ENCODE data around the gene HSPB6.
"Not testable (repeated sequence)": the region's sequence is repeated elsewhere in the genome, so short reads cannot be mapped to it uniquely, and the experiment has no call there.

HSPB6 gene

DNA sequence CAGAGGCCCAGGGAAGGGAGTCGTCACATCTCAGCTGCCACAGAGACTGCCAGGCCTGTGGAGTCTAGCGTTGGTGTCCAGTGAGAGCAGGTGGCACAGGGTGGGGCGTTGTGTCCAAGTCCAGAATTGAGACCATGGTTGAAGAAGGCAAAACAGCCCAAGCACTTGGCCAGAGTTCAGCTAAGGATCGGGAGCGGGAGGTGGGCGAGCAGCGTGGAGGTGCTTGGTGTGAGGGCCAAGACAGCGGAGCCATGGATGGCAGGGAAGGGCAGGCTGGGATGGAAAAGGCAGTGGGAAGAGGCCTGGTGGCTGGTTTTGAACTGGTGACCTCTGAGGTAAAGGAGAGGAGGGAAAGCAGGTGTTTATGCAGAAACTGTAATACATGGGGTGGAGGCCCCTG lies 22.6 kb downstream of the HSPB6 start:
- Mint-ChIP-seq H3K4me3 (no peak overlapping the region), H3K27ac (no peak overlapping the region), H3K27me3 (no peaks in the 10 kb centered on the region), H3K9me3 (no peaks in the 10 kb centered on the region), H3K36me3 (peaks cover 13% of the 10 kb centered on the region), H3K4me1 (peaks cover 30% of the 10 kb centered on the region)

DNA sequence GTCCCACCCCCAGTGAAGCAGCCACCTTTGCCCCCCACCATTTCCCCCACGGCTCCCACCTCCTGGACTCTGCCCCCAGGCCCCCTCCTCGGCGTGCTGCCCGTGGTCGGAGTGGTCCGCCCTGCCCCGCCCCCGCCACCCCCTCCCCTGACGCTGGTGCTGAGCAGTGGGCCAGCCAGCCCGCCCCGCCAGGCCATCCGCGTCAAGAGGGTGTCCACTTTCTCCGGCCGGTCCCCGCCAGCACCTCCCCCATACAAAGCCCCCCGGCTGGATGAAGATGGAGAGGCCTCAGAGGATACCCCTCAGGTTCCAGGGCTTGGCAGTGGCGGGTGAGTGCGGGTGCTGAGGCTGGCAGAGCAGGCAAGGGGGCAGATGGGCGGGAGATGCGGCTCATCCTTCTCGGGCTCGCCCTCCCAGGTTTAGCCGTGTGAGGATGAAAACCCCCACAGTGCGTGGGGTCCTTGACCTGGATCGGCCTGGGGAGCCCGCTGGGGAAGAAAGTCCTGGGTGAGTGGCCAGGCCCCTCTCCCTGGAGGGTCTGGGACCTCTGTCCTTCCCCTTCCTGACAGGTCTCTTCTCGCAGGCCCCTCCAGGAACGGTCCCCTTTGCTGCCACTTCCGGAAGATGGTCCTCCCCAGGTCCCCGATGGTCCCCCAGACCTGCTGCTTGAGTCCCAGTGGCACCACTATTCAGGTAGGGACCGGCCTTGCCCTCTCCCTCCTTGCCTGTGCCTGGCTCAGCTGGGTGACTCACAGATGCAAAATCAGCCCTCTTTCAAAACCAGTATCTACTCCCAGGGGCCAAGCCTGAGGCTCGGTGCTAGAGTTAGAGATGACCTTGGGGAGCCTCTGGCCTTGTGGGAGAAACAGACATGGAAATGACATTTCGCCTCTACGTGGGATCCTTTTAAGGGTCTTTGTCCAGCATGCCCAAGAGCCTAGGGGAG lies 23.4 kb downstream of the HSPB6 start:
- Mint-ChIP-seq H3K4me1 (peaks cover 27% of the 10 kb centered on the region), H3K4me3 (no peak overlapping the region), H3K27me3 (no peaks in the 10 kb centered on the region), H3K27ac (no peak overlapping the region), H3K36me3 (peaks cover 13% of the 10 kb centered on the region), H3K9me3 (no peaks in the 10 kb centered on the region)

- Mint-ChIP-seq H3K27ac (no peak overlapping the region), H3K9me3 (no peaks in the 10 kb centered on the region), H3K4me1 (peaks cover 26% of the 10 kb centered on the region), H3K4me3 (no peak overlapping the region), H3K27me3 (no peaks in the 10 kb centered on the region), H3K36me3 (peaks cover 15% of the 10 kb centered on the region)
Measured at GRCh38 chr19:35732540-35733179, 24.2 kb downstream of the HSPB6 start.

DNA sequence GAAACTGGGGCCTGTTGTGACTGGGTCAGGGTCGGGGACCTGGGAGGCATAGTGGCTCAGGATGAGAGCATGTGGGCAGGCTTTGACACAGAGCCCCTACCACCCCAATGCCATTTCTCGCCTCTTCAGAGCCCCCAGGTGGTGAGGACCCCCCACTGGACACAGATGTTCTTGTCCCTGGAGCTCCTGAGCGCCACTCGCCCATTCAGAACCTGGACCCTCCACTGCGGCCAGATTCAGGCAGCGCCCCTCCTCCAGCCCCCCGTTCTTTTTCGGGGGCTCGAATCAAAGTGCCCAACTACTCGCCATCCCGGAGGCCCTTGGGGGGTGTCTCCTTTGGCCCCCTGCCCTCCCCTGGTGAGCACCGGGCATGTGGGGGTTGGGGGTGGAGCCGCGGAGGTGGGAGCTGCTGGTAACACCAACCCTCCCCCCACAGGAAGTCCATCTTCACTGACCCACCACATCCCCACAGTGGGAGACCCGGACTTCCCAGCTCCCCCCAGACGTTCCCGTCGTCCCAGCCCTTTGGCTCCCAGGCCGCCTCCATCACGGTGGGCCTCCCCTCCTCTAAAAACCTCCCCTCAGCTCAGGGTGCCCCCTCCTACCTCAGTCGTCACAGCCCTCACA lies 24.9 kb downstream of the HSPB6 start:
- Mint-ChIP-seq H3K27ac (no peak overlapping the region), H3K4me3 (no peak overlapping the region), H3K36me3 (peaks cover 16% of the 10 kb centered on the region), H3K9me3 (no peaks in the 10 kb centered on the region), H3K4me1 (peaks cover 19% of the 10 kb centered on the region), H3K27me3 (no peaks in the 10 kb centered on the region)

DNA sequence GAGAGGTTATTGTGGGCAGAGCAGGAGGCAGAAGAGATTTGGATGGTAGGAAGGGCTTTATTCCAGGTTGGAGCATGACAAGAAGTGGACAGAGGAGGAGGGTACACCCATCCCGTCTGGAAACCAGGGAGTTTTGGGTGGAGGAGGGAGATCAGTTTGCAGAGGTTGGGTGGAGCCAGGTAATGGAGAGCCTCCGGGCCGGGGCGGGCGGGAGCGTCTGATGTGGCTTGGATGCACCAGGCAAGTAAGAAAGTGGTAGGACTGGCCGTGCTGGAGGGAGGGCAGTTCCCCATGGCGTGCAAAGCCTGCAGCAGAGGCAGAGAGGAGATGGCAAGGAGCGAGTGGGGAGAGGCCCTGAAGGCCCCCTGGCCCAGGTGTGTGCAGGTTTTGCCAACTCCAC lies 25.5 kb downstream of the HSPB6 start:
- peaks cover 17% of the 10 kb centered on the region for H3K36me3 Mint-ChIP-seq
- no peaks in the 10 kb centered on the region for H3K27me3 Mint-ChIP-seq
- H3K27ac Mint-ChIP-seq = no peak overlapping the region

GRCh38 chr19:35730326-35730725 lies 26.5 kb downstream of the HSPB6 start:
- Mint-ChIP-seq H3K4me1 (peaks cover 7% of the 10 kb centered on the region), H3K9me3 (no peaks in the 10 kb centered on the region), H3K4me3 (no peak overlapping the region), H3K36me3 (peaks cover 14% of the 10 kb centered on the region), H3K27me3 (no peaks in the 10 kb centered on the region), H3K27ac (no peak overlapping the region)

More for the DNA sequence above, 25.5 kb downstream of the HSPB6 start:
- Mint-ChIP-seq H3K4me1 (peaks cover 13% of the 10 kb centered on the region), H3K9me3 (no peaks in the 10 kb centered on the region), H3K4me3 (no peak overlapping the region)

DNA sequence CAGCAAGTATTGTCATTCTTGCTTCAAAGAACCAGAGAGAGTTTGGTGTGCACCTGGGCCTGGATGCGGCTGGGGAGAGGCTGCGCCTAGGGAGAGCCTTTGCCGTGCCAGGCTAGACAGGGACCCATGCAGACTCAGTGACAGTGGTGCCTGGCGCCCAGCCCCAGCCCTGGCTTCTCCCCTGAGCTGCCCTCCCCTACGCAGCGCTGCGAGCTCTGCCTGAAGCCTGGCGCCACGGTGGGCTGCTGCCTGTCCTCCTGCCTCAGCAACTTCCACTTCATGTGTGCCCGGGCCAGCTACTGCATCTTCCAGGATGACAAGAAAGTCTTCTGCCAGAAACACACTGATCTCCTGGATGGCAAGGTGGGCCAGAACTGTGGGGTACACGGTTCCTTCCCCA lies 27.1 kb downstream of the HSPB6 start:
- peaks cover 7% of the 10 kb centered on the region for H3K4me1 Mint-ChIP-seq
- H3K4me3 Mint-ChIP-seq = no peak overlapping the region
- no peaks in the 10 kb centered on the region for H3K27me3 Mint-ChIP-seq
- H3K9me3 Mint-ChIP-seq = no peaks in the 10 kb centered on the region
- H3K36me3 Mint-ChIP-seq = peaks cover 14% of the 10 kb centered on the region
- H3K27ac Mint-ChIP-seq = no peak overlapping the region

DNA sequence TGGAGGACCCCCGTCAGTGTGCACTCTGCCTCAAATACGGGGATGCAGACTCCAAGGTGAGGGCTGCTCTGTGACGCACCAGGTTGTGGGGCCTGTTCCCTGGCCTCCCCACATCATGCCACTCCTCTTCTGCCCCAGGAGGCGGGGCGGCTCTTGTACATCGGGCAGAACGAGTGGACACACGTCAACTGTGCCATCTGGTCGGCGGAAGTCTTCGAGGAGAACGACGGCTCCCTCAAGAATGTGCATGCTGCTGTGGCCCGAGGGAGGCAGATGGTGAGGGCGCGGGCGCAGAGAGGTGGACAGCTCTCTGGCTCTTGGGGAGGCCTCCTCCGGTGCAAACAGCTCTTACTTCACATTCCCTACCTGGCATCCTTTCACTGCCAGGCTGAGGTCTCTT lies 27.8 kb downstream of the HSPB6 start:
- Mint-ChIP-seq H3K36me3 (peaks cover 17% of the 10 kb centered on the region), H3K9me3 (no peaks in the 10 kb centered on the region), H3K4me3 (no peak overlapping the region)

DNA sequence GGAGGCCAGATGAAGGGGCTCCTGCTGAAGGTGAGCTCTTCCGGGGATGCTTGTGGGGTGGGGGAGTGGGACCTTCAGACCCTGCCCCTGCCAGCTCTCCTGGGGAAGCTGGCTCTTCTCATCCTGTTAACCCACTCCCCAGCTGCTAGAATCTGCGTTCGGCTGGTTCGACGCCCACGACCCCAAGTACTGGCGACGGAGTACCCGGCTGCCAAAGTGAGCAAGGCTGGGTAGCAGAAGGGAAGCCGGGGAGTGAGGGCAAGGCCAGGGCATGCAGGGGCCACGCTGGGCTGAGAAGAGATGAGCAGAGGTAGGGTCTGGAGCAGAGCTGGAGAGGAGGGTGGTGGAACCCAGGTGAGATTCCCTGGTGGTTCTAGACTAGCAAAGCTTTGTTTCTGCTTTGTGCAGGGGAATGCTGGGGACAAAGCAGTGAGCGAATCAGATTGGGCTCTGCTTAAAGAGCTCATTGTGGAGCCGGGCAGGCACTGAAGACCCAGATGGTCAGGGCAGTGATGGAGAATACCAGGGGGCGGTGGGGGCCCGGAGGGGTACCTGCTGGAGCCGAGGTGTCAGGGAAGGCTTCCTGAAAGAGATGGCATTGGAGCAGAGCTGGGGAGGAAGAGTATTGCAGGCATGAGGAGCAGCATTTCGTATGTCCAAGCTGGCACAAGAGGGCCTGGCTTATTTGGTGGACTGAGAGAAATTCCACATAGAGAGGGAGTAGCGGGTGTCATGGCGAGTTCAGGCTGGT lies 28.7 kb downstream of the HSPB6 start:
- Mint-ChIP-seq H3K36me3 (peaks cover 17% of the 10 kb centered on the region), H3K27me3 (no peaks in the 10 kb centered on the region)

More for the DNA sequence above, 27.8 kb downstream of the HSPB6 start:
- H3K27me3 Mint-ChIP-seq = no peaks in the 10 kb centered on the region
- peaks cover 4% of the 10 kb centered on the region for H3K4me1 Mint-ChIP-seq
- no peak overlapping the region for H3K27ac Mint-ChIP-seq

GRCh38 chr19:35727053-35727955 lies 29.5 kb downstream of the HSPB6 start:
- H3K9me3 Mint-ChIP-seq = no peaks in the 10 kb centered on the region
- peaks cover 4% of the 10 kb centered on the region for H3K4me1 Mint-ChIP-seq
- no peak overlapping the region for H3K4me3 Mint-ChIP-seq
- peaks cover 17% of the 10 kb centered on the region for H3K36me3 Mint-ChIP-seq
- H3K27me3 Mint-ChIP-seq = no peaks in the 10 kb centered on the region
- H3K27ac Mint-ChIP-seq = no peak overlapping the region

More for the DNA sequence above, 28.7 kb downstream of the HSPB6 start:
- Mint-ChIP-seq H3K4me3 (no peak overlapping the region), H3K9me3 (no peaks in the 10 kb centered on the region), H3K27ac (no peak overlapping the region), H3K4me1 (peaks cover 4% of the 10 kb centered on the region)

DNA sequence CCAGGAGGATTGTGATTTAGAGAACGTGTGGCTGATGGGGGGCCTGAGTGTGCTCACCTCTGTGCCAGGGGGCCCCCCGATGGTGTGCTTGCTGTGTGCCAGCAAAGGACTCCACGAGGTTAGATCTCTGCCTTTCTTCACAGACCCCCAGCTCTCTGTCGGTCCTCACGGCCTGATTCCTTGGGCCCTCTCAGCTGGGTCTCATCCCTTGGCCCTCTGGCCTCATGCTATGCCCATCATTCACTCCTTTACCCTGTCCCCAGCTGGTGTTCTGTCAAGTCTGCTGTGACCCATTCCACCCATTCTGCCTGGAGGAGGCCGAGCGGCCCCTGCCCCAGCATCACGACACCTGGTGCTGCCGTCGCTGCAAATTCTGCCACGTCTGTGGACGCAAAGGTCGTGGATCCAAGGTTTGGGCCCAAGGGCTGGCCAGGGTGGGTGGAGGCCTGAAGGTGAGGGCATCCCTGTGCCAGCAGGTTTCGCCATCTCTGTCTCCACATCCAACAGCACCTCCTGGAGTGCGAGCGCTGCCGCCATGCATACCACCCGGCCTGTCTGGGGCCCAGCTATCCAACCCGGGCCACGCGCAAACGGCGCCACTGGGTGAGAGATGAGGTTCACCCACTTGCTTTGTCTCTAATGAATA lies 31.5 kb downstream of the HSPB6 start:
- no peak overlapping the region for H3K4me3 Mint-ChIP-seq
- H3K27me3 Mint-ChIP-seq = no peaks in the 10 kb centered on the region
- peaks cover 8% of the 10 kb centered on the region for H3K36me3 Mint-ChIP-seq
- peaks cover 11% of the 10 kb centered on the region for H3K4me1 Mint-ChIP-seq
- no peaks in the 10 kb centered on the region for H3K9me3 Mint-ChIP-seq
- no peak overlapping the region for H3K27ac Mint-ChIP-seq

DNA sequence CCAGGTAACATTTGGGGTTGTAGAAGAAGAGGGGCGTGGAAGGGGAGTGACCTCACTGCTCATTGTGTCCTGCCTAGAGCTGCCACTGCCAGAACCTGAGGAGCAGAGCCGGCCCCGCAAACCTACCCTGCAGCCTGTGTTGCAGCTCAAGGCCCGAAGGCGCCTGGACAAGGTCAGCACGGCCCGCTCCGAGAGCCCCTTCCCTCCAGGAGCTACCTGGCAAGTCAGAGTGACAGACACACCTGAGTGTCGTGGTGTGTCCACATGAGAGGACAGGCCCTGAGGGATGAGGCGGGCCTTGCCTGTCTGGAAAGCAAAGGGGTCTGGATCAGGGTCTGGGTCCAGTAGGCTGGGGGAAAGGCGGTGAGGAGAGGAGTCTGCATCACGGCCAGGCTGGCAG lies 32.3 kb downstream of the HSPB6 start:
- H3K36me3 Mint-ChIP-seq = peaks cover 8% of the 10 kb centered on the region

GRCh38 chr19:35724132-35724531 lies 32.7 kb downstream of the HSPB6 start:
- not testable (repeated sequence) for H3K4me3 Mint-ChIP-seq, H3K9me3 Mint-ChIP-seq, H3K36me3 Mint-ChIP-seq, H3K27me3 Mint-ChIP-seq
- peak overlapping the region; percentile 41 for H3K27ac Mint-ChIP-seq
- H3K4me1 Mint-ChIP-seq = peaks cover 20% of the 10 kb centered on the region

More for the DNA sequence above, 32.3 kb downstream of the HSPB6 start:
- H3K27ac Mint-ChIP-seq = peak overlapping the region; percentile 41
- H3K27me3 Mint-ChIP-seq = no peaks in the 10 kb centered on the region
- H3K9me3 Mint-ChIP-seq = no peaks in the 10 kb centered on the region
- no peak overlapping the region for H3K4me3 Mint-ChIP-seq
- peaks cover 15% of the 10 kb centered on the region for H3K4me1 Mint-ChIP-seq

- Mint-ChIP-seq H3K4me3 (no peak overlapping the region), H3K9me3 (no peaks in the 10 kb centered on the region), H3K27me3 (no peaks in the 10 kb centered on the region), H3K4me1 (peaks cover 22% of the 10 kb centered on the region), H3K36me3 (peaks cover 8% of the 10 kb centered on the region), H3K27ac (no peak overlapping the region)
Measured at GRCh38 chr19:35723671-35724070, 33.2 kb downstream of the HSPB6 start.
